Measurements from ENCODE around the gene SNX7. TPM values are rescaled to one million over a fixed set of nuclear protein-coding genes. Genes with fewer than 3 reads are reported as not detected.

SNX7 gene
- total RNA-seq, 1 donor, result 0.54 TPM

DNA sequence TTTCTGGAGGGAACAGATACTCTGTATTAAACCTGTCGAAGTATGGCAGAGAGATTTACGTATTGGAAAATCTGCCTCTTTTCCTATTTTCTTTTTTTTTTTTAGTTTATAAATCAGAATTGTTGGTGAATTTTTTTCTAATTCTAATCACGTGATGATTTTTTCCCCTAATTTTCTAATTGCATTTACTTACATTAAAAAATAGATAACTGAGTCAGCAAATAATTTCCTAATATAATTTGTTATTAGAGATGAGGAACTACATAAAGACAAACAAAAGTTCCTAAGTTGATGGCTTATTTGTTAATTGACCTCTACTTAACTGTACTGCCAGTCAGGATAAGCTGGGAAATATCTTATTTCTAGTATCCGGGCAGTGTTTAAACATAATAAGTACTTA, 34.6 kb downstream of the SNX7 start:
- DNase-seq (ENCODE audit: low read depth in 2 of 3, low spot score in 2 of 3), result no peak

DNA sequence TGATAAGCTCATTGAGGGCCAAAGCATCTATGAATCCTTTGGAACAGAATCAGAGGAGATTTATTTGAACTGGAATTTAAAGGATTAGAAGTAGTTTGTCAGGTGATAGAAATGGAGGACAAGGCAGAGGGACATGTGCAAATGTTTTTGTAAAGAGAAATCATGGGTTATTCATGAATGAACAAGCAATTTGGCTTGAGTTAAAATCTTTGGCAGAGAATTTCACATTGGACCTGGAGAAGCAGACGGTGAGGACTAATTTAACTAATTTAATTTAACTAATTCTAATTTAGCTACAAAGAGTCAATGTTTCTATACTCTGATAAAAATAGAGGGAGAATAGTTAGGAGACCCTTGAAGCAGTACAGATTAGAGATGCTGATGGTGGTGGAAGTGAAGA, 36.3 kb downstream of the SNX7 start:
- no peak for DNase-seq (ENCODE audit: low read depth in 2 of 3, low spot score in 2 of 3)

DNA sequence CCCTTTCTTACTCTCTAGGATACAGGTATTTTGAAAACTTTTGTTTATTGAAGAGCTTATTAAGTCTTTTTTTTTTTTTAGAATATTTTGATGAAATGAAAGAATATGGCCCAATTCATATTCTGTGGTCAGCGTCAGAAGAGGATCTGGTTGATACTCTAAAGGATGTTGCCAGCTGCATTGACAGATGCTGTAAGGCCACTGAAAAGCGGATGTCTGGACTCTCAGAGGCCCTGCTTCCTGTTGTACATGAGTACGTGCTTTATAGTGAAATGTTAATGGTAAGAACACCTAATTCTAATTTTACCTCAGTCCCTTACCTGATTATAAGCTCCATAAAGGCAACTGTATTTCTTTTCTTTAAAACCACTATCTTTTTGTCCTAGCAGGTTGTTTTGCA, 37.1 kb downstream of the SNX7 start:
- DNase-seq (ENCODE audit: low read depth in 2 of 3, low spot score in 2 of 3), result no peak

DNA sequence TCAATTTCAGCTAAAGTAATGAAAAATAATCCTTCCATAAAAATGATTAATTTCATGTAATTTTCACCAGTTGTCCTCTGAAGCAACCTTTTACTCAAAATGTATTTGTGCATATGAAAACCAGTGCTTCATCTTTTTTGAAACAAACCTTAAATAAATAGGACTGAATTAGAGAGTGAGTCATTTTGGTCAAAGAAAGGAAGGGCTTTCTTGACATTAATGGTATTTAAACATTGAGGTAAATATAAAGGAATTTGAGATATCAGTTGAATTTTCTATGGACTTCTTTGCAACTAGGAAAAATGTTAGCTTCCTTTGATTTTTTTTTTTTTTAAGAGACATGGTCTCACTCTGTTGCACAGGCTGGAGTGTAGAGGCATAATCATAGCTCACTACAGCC, 38.7 kb downstream of the SNX7 start:
- no peak for DNase-seq (ENCODE audit: low read depth in 2 of 3, low spot score in 2 of 3)

DNA sequence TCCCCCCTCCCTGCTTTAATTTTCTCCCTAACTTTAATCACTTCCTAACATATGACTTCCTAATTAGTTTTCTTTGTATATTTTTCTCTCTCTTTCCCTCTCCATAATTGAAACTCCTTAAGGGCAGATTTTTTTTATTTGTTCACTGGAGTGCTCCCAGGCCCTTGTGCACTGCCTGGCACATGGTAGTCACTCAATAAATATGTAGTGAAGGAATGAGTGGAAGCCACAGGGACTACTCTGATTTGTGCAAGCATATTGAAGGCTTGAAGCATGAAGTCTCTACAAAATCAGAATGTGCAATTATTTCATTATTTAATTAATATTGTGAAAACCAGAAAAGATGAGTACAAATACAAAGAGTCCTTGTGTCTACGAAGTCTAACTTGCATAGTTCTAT, 41.5 kb downstream of the SNX7 start:
- no peak for DNase-seq (ENCODE audit: low read depth in 2 of 3, low spot score in 2 of 3)

DNA sequence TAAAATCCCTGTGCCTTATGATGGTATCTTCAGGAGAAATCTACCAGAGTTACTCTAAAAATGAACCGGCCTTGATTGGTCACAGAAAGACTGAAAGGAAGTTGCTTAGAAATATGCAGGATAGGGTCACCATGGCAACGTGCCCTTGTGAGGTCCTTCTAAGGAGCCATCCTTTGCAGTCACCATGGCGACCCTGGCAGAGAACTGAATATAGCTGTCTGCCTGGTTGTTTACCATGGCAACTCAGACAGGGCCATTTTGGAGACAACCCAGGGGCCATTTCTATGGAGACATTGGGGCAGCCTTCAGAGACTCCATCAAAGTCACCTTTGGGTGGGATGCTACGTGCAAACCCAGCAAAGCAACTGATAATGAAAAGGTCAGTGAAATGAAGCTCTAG, 43.0 kb downstream of the SNX7 start:
- no peak for DNase-seq (ENCODE audit: low read depth in 2 of 3, low spot score in 2 of 3)

DNA sequence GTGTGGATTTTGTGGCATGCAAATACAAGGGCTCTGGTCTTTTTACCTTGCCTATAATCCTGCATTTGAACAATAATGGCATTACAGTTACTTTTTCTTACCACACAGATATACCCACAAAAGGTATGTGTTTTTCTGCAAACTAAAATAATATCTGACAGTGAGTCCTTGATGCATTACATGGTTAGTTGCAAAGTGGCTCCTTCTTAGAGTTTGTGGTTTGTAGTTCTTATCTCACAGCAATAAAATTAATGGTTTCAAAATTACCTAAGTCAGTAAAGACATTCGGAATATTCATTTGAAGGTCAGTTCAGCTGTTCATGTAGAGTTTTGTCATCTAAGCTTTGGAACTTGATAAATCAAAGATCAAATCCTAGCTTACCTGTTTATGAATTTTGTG, 43.5 kb downstream of the SNX7 start:
- DNase-seq (ENCODE audit: low read depth in 2 of 3, low spot score in 2 of 3), result no peak

DNA sequence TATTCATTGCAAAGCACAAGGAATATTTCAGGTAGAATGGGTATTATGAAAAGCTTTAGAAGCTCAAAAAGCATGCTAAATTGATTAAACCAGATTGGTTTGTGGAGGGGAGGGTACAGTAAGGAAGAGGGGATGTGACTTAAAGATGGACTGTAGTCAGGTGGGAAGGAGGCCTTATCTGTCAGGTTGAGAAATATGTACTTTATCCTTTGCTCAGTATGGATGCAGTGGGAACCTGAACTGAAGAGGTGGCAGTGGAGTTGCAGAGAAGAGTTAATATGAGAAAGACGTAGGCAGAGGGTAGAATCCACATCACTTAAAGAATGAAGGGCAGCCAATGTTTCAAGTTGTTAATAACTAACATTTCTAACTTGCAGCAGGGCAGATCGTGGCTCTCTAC, 44.1 kb downstream of the SNX7 start:
- DNase-seq (ENCODE audit: low read depth in 2 of 3, low spot score in 2 of 3), result no peak

DNA sequence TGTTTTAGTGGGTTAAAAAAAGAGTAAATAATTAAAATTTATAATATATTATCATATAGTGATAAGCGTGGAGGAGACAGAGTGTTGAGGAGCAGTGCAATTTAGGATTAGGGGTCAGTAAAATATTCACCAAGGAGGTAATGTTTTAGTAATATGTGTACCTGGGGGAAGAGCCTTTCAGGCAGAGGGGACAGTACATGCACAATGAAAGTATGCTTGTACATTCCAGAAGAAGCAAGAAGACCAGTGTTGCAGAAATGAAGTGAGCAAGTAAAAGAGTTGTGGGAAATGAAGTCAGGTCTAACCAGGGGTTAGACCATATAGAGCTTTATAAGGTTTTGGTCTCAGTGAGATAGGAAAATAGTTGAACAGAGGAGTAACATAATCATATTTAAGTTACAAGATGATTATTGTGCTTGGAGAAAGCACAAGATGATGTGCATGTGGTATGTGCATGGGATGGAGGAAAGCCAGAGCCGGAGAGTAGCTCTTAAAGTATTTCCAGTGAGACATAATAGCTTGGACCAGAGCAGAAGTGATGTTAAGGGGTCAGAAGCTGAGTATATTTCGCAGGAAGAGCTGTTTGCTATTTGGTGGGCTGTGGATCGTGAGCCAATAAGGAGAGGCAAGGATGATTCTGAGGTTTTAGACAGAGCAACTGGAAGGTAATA, 44.8 kb downstream of the SNX7 start:
- DNase-seq (ENCODE audit: low read depth in 2 of 3, low spot score in 2 of 3), result no peak

DNA sequence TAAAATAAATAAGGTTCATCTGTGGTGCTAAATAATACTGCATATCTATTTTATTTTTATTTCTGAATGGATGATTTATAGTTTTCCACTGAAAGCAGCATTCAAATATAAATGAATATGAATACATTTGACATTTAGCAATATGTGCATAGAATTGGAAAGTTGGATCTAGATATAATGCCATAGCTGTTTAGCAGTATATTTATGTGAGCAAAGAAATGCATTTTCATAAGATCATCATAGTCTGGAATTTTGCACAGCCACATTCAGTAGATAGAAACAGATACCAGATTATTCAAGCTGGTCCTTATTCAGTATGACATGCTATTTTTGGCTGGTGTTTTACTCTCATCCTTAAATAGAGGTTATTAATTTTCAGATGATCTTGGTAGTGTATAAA, 46.0 kb downstream of the SNX7 start:
- DNase-seq (ENCODE audit: low read depth in 2 of 3, low spot score in 2 of 3), result no peak

DNA sequence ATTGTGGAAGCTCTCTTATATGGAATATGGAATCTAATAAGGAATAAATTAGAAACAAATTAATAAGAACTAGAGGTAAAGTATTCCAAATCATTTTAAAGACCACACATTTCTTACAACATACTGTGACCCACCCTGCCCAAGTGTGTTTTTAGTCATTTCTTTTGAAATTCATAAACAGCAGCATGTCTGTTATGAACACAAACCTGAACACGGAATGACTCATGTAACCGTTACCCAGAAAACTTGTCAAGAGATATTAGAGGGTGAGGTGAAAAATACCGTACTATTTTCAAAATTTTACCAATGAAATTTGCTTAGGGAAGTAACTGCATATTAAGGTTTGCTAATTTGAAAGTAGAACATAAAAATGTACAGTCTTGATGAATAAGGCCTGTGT, 48.4 kb downstream of the SNX7 start:
- no peak for DNase-seq (ENCODE audit: low read depth in 2 of 3, low spot score in 2 of 3)

DNA sequence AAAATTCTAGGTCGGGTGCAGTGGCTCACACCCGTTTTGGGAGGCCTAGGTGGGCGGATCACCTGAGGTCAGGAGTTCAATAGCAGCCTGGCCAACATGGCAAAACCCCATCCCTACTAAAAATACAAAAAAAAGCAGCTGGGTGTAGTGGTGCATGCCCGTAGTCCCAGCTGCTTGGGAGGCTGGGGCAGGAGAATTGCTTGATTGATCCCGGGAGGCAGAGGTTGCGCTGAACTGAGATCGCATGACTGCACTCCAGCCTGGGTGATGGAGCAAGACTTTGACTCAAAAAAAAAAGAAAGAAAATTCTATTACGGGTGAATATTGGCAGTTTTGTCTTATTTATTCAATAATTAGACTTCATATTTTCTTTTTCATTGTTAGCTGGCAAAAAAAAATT, 62.1 kb downstream of the SNX7 start:
- no peak for DNase-seq (ENCODE audit: low read depth in 2 of 3, low spot score in 2 of 3)

DNA sequence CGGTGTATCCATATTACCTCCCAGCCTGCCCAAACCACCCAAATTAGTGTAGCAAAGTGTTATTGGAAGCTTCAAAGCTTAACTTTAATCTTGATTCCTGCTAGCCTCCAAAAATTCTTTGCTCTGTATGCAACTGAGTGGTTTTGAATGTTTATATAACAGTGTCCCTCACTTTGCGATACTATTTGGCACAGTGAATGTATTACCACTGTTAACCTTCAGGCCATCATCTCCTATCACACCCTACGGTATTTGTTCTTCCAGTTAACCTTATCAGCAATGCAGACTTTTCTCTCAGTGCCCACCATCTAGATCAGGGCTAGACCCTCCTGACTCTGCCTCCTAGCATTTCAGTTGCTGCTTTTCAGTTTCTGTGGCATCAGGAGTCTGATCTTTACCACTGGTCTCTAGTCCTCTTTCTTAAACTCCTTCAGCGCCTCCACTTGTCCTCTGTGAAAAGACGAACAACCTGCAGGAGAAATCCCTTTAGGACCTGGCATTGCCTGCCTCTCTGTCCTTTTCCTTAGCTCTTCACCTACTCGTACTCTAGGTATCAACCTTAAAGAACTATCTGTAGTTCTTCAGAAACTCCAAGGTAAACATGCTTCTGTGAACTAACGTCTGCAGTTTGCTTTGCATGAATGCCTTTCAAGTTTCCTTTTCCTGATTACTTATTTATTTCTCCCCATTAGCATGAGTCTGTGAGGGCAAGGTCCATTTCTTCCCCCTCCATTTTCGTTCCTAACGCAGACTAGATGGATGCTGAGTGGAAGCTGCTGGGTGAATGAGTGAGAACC, 71.7 kb downstream of the SNX7 start:
- no peak for DNase-seq (ENCODE audit: low read depth in 2 of 3, low spot score in 2 of 3)

DNA sequence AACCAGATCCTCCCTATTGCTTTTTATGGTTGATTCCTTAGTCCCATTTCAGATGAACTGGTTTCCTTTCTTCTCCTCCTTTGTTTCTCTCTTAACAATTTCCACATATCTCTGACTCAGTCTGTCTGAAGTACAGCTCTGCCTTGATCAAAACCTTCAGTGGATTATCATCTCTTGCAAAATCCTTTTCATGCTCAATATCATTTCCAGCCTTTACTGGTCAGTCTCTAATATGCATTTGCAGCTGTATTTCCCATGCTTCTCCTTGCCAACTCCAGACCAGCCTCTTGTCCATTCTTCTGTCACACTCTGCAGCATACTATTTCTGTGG, 72.2 kb downstream of the SNX7 start:
- DNase-seq (ENCODE audit: low read depth in 2 of 3, low spot score in 2 of 3), result no peak

DNA sequence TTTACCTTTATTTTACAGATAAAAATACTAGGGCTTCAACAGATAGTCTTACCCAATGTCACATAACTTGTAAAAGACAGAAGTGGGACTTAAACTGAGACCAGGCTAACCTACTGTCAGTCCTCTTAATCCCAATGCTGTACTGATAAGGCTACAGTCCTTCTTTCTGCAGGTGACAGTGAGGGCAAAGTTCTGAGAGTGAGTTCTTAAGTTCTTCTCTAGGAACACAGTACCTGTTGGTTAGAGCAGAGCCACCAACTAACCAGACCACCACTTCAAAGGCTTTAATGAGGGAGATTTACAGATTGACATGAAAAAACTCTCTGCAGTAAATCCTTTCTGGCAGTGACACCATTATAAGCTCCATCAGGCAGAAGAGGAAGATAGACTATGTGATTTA, 74.2 kb downstream of the SNX7 start:
- no peak for DNase-seq (ENCODE audit: low read depth in 2 of 3, low spot score in 2 of 3)

DNA sequence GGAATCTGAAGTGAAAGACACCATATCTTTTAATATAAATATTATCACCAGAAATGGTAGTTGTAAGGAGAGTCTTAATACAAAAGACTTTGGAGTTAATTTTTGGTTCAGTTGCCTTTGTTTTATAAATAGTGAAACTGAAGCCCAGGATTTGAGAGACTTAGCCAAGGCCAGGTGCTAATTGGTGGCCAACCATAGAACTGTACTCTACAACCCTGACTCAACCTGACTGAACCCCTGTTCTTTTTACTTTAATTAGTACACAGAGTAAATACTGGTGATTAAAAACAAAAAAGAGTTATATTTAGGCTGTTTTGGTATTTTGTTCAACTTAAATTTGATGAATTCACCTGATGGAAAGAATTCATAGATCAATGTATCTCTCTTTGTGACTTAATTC, 76.3 kb downstream of the SNX7 start:
- no peak for DNase-seq (ENCODE audit: low read depth in 2 of 3, low spot score in 2 of 3)

DNA sequence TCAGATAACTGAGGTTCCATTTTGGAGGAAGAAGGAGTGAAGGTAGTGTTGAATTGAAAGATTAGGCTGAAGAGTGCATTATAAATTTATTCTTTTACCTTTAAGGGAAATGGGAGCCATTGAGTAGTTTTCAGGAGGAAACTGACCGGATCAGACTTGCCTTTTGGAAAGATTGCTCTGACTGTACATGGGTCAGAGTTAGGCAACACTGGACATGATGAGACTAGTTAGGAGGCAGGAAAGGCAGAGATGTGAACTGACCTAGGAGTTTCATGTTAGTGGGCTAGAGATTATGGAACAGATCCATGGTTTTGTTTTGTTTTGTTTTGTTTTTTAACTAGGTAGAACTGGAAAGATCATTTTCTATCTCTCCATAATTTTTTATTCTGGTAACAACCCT, 78.2 kb downstream of the SNX7 start:
- DNase-seq (ENCODE audit: low read depth in 2 of 3, low spot score in 2 of 3), result no peak

DNA sequence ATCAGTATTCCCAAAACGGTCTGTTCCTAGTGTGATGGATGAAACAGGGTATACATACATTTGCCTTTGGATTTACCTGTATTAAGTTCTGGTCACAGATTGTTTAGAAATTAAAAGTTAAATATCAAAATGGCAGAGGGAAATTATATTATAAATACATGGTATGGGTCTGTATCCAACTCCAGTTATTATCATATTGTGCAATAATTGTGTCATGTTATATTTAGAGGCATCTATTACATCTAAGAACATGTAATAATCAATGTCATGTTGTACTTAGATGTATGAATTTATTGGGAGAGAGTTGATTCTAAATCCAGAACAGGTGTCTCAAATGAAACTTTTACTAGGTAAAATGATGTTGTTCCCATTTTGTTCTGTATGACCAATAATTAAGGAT, 79.6 kb downstream of the SNX7 start:
- DNase-seq (ENCODE audit: low read depth in 2 of 3, low spot score in 2 of 3), result no peak

DNA sequence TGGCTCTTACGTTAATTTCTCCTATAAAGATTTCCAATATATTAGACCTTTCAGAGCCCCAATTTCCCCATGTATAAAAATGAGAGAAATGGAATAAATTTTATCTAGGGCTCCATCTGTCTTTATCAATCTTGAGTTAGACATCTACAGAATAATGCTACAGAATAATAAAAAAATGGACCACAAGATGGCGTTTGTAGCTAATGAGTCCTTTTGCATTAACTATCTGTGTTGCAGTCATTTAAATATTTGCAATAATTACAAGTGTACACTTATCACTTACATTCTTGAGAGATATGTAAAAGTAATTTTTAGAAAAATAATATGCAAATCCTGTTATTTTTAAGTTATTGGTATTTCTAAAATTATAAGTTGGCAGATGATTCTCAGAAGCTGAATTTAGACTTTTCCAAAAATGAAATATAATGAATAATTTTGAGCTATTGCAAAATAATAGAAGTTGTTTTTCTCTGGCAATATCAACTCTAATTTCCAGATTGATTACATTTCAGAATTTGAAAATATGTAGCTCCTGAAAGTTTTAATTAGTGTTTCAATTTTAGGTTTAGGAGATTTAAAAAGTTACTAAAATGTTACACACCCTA, 87.7 kb downstream of the SNX7 start:
- peak in 2 of 3 donors; percentile 3 to 37 for DNase-seq (ENCODE audit: low read depth in 2 of 3, low spot score in 2 of 3)

DNA sequence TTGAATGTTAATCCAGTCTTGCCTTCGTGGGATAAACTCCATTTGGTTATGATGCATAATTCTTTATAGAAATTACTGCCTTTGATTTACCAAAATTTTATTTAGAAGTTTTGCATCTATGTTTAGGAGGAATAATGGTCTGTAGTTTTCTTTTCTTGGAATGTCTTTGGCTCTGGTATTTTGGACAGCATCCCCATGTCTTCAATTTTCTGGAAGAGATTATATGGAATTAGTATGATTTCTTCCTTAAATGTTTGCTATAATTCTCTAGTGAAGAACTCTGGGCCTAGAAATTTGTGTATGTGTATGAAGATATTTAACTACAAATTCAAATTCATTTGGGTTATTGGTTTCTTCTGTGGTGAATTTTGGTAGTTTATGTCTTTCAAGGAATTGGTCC, 92.7 kb downstream of the SNX7 start:
- DNase-seq (ENCODE audit: low read depth in 2 of 3, low spot score in 2 of 3), result no peak

DNA sequence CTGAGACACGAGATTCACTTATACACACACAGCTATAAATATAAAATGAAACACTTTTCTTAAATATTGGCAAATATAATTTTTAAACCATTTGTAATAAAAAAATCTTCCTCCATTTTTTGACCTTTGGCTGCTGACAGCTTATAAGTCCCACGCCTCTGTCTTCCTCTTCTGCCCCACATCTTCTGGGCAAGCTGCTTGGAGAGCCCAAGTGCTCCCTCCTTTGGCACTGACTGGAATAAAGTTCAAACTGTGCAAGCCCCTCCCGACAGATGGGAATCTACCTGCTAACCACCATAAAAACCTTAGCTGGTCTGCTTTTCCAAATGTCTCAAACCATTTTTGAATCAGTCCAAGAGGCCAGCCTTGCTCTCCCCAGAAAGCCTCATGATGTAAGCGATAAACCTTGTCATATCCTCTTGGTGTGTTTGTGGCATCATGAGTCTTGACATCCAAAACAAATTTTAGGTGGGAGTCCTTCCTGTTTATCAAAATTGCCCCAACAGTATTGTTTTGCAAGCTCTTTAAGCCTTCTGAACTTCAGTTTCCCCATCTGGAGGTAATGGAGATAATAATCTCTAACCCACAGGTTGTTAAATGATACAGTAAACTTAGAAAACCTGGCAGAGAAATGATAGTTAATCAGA, 99.8 kb downstream of the SNX7 start:
- no peak for DNase-seq (ENCODE audit: low read depth in 2 of 3, low spot score in 2 of 3)
